ENCODE results near the gene LTB4R2. TPM values are rescaled to one million over a fixed set of nuclear protein-coding genes. Genes with fewer than 3 reads are reported as not detected.

Gene LTB4R2
- total and polyA plus RNA-seq, 2 donors (not counting 3 experiments of a cell fraction or from before 2014, with no cell fraction given) = 5.5 to 13.1 TPM

- Histone ChIP-seq H3K9me3 (replicated peaks; ENCODE audit: control insufficient read depth, insufficient read depth, low read length) (no peaks in the 10 kb centered on the region), H3K79me2 (ENCODE audit: control insufficient read depth, insufficient read depth, low read length) (no peaks in the 10 kb centered on the region), H3K4me1 (ENCODE audit: control insufficient read depth, extremely low read depth, insufficient read depth, low read length) (peaks cover 9% of the 10 kb centered on the region), H3K4me2 (ENCODE audit: insufficient read depth, low read length) (no peak overlapping the region), H2AFZ (ENCODE audit: low read depth, low read length) (no peak overlapping the region), H3K27me3 (ENCODE audit: control insufficient read depth in 2 of 2, insufficient read depth in 2 of 2, low read length in 2 of 2) (no peaks in the 10 kb centered on the region), H3K27ac (ENCODE audit: insufficient read depth, low read depth, low read length) (no peak overlapping the region), H3K9ac (replicated peaks; ENCODE audit: extremely low read depth, insufficient read depth, low read length) (no peak overlapping the region), H4K20me1 (replicated peaks; ENCODE audit: control insufficient read depth, extremely low read depth, insufficient read depth, low read length) (no peaks in the 10 kb centered on the region), H3K4me3 (replicated peaks in 1 of 3; ENCODE audit: insufficient read depth in 1 of 3, low read depth in 1 of 3, low read length in 3 of 3) (no peak overlapping the region), H3K36me3 (ENCODE audit: control insufficient read depth in 2 of 2, extremely low read depth in 1 of 2, insufficient read depth in 2 of 2, low read length in 2 of 2) (peaks cover 2 to 21% of the 10 kb centered on the region in 2 experiments), H3K9me1 (replicated peaks; ENCODE audit: control insufficient read depth, extremely low read depth, insufficient read depth, low read length) (no peaks in the 10 kb centered on the region)
- ChIA-PET CTCF (interaction anchor here (1.8 kb wide), 2 partner anchors 29 to 53 kb away, joined by 5 to 7 read pairs; partner anchors contain the start of gene MDP1), POLR2A (no interaction called here)
- no TSS peak for BruUV-seq (replicated peaks)
- DNase-seq (ENCODE audit: low read depth, low spot score) = no peak
- intact Hi-C loops (cut with micrococcal nuclease) (no loop called here), dilution Hi-C loops (cut with MboI; ENCODE audit: extremely low pct_ligation_motif_present, low sequenced_read_pairs) (no loop called here)
- no peak for TF ChIP-seq JUN (IDR thresholded peaks at IDR 0.05; ENCODE audit: borderline replicate concordance, insufficient read depth, insufficient read length, low read depth)
- no peak for TF ChIP-seq FOS (IDR thresholded peaks at IDR 0.05; ENCODE audit: borderline replicate concordance, insufficient read depth, low read length)
- no peak for TF ChIP-seq CTCF (IDR thresholded peaks at IDR 0.05; ENCODE audit: extremely low read depth in 1 of 2, insufficient read depth in 1 of 2, low read depth in 1 of 2, low read length in 2 of 2)
- TF ChIP-seq POLR2A (IDR thresholded peaks at IDR 0.05; ENCODE audit: low read depth, low read length) = no peak
- TF ChIP-seq POLR2AphosphoS5 (IDR thresholded peaks at IDR 0.05; ENCODE audit: insufficient read depth, low read depth, low read length) = no peak
- TF ChIP-seq MYC (IDR thresholded peaks at IDR 0.05; ENCODE audit: low read depth, low read length) = no peak
- no peak for TF ChIP-seq MAX (IDR thresholded peaks at IDR 0.05; ENCODE audit: insufficient read depth, insufficient read length)
- no peak for TF ChIP-seq EZH2 (IDR thresholded peaks at IDR 0.05; ENCODE audit: borderline replicate concordance, low read depth, low read length, severe bottlenecking)
- TF ChIP-seq GATA2 (IDR thresholded peaks at IDR 0.05; ENCODE audit: insufficient read depth, insufficient read length, low read depth, low read length) = no peak
- no peak for FAIRE-seq
Measured at GRCh38 chr14:24268225-24268624, 41.7 kb upstream of the LTB4R2 start.

All from endothelial cell of umbilical vein (primary cell).